ENCODE measurements around the gene GPSM1. TPM values are rescaled to one million over a fixed set of nuclear protein-coding genes. Genes with fewer than 3 reads are reported as not detected.
A peak's percentile ranks its signal among the peaks of the same experiment; 100 is the strongest.

The GPSM1 gene
- total RNA-seq, 1 experiment from 2014 or later: 14.2 TPM

DNA sequence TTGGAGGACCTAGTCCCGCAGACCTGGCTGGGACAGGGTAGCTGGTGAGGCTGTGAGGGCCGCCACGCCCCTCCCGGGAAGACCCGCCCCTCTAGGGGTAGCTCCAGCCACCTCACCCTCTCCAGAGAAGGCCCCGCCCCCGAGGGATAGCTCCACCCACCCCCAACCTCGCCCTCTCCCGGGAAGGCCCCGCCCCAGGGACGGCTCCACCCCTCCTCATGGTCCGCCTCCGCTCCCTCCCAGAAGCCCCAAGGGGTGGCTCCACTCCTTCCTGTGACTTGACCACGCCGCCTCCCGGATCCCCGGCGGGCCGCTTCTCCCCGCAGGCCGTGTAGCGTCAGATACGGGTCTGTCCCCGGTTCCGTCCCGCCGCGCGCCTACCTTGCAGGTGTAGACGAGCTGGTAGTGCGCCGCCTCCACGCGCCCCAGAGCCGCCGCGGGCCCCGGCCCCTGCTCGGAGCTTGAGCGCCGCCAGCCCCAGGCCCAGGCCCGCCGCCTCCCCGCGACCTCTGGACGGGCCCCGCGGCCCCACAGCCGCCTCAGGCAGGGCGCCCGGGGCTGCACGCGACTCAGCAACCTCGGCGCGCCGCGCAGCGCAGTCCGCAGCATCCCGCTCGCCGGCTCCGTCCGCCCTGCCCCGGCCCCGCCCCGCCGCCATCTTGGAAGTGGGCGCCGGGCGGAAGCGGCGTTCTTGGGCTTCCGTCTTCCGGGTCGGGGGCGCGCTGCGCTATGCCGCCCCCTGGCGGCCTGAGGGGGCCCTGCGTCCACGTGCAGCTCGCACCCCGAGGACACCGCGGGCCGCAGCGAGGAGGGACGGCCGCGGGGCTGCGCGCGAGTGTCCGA lies 36.0 kb downstream of the GPSM1 start, which contains the start of gene DNLZ (continued):
- TF ChIP-seq CREM (CRISPR knock-in tag; IDR thresholded peaks at IDR 0.05) (peak; percentile 79; the same call in 1 of the 2 replicates), OVOL2 (CRISPR knock-in tag; IDR thresholded peaks at IDR 0.05; ENCODE audit: borderline replicate concordance) (no peak; the same call in 1 of the 2 replicates), IRF2 (CRISPR knock-in tag; IDR thresholded peaks at IDR 0.05; ENCODE audit: borderline replicate concordance, low read depth) (no peak), ESRRA (CRISPR knock-in tag; IDR thresholded peaks at IDR 0.05; ENCODE audit: borderline replicate concordance) (peak; percentile 91; the same call in 1 of the 2 replicates), FOXJ3 (CRISPR knock-in tag; IDR thresholded peaks at IDR 0.05; ENCODE audit: borderline replicate concordance) (no peak), NR3C1 (CRISPR knock-in tag; conservative IDR thresholded peaks at IDR 0.05; ENCODE audit: low read depth) (0 out of 2 replicates have a peak, but pooled peaks have one; percentile 44), ETV6 (CRISPR knock-in tag; IDR thresholded peaks at IDR 0.05) (peak; percentile 99), TCF7 (CRISPR knock-in tag; IDR thresholded peaks at IDR 0.05; ENCODE audit: low read depth) (peak; percentile 91), KAT7 (CRISPR knock-in tag; IDR thresholded peaks at IDR 0.05; ENCODE audit: borderline replicate concordance) (peak; percentile 98), ZNF232 (CRISPR knock-in tag; IDR thresholded peaks at IDR 0.05) (peak; percentile 26; the same call in 1 of the 2 replicates), NFATC4 (CRISPR knock-in tag; IDR thresholded peaks at IDR 0.05) (no peak), ZNF671 (CRISPR knock-in tag; IDR thresholded peaks at IDR 0.05) (no peak)
- TF ChIP-seq, protein P1, sequence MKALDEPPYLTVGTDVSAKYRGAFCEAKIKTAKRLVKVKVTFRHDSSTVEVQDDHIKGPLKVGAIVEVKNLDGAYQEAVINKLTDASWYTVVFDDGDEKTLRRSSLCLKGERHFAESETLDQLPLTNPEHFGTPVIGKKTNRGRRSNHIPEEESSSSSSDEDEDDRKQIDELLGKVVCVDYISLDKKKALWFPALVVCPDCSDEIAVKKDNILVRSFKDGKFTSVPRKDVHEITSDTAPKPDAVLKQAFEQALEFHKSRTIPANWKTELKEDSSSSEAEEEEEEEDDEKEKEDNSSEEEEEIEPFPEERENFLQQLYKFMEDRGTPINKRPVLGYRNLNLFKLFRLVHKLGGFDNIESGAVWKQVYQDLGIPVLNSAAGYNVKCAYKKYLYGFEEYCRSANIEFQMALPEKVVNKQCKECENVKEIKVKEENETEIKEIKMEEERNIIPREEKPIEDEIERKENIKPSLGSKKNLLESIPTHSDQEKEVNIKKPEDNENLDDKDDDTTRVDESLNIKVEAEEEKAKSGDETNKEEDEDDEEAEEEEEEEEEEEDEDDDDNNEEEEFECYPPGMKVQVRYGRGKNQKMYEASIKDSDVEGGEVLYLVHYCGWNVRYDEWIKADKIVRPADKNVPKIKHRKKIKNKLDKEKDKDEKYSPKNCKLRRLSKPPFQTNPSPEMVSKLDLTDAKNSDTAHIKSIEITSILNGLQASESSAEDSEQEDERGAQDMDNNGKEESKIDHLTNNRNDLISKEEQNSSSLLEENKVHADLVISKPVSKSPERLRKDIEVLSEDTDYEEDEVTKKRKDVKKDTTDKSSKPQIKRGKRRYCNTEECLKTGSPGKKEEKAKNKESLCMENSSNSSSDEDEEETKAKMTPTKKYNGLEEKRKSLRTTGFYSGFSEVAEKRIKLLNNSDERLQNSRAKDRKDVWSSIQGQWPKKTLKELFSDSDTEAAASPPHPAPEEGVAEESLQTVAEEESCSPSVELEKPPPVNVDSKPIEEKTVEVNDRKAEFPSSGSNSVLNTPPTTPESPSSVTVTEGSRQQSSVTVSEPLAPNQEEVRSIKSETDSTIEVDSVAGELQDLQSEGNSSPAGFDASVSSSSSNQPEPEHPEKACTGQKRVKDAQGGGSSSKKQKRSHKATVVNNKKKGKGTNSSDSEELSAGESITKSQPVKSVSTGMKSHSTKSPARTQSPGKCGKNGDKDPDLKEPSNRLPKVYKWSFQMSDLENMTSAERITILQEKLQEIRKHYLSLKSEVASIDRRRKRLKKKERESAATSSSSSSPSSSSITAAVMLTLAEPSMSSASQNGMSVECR (CRISPR knock-in tag; IDR thresholded peaks at IDR 0.05; ENCODE audit: borderline replicate concordance): peak; percentile 97
- TF ChIP-seq, protein P2, sequence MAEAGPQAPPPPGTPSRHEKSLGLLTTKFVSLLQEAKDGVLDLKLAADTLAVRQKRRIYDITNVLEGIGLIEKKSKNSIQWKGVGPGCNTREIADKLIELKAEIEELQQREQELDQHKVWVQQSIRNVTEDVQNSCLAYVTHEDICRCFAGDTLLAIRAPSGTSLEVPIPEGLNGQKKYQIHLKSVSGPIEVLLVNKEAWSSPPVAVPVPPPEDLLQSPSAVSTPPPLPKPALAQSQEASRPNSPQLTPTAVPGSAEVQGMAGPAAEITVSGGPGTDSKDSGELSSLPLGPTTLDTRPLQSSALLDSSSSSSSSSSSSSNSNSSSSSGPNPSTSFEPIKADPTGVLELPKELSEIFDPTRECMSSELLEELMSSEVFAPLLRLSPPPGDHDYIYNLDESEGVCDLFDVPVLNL (CRISPR knock-in tag; IDR thresholded peaks at IDR 0.05; ENCODE audit: borderline replicate concordance, low read depth): peak; percentile 81; the same call in 1 of the 2 replicates
- TF ChIP-seq, protein P3, sequence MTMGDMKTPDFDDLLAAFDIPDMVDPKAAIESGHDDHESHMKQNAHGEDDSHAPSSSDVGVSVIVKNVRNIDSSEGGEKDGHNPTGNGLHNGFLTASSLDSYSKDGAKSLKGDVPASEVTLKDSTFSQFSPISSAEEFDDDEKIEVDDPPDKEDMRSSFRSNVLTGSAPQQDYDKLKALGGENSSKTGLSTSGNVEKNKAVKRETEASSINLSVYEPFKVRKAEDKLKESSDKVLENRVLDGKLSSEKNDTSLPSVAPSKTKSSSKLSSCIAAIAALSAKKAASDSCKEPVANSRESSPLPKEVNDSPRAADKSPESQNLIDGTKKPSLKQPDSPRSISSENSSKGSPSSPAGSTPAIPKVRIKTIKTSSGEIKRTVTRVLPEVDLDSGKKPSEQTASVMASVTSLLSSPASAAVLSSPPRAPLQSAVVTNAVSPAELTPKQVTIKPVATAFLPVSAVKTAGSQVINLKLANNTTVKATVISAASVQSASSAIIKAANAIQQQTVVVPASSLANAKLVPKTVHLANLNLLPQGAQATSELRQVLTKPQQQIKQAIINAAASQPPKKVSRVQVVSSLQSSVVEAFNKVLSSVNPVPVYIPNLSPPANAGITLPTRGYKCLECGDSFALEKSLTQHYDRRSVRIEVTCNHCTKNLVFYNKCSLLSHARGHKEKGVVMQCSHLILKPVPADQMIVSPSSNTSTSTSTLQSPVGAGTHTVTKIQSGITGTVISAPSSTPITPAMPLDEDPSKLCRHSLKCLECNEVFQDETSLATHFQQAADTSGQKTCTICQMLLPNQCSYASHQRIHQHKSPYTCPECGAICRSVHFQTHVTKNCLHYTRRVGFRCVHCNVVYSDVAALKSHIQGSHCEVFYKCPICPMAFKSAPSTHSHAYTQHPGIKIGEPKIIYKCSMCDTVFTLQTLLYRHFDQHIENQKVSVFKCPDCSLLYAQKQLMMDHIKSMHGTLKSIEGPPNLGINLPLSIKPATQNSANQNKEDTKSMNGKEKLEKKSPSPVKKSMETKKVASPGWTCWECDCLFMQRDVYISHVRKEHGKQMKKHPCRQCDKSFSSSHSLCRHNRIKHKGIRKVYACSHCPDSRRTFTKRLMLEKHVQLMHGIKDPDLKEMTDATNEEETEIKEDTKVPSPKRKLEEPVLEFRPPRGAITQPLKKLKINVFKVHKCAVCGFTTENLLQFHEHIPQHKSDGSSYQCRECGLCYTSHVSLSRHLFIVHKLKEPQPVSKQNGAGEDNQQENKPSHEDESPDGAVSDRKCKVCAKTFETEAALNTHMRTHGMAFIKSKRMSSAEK (CRISPR knock-in tag; IDR thresholded peaks at IDR 0.05; ENCODE audit: borderline replicate concordance): 0 out of 2 replicates have a peak, but pooled peaks have one; percentile 14
- TF ChIP-seq, protein P4, sequence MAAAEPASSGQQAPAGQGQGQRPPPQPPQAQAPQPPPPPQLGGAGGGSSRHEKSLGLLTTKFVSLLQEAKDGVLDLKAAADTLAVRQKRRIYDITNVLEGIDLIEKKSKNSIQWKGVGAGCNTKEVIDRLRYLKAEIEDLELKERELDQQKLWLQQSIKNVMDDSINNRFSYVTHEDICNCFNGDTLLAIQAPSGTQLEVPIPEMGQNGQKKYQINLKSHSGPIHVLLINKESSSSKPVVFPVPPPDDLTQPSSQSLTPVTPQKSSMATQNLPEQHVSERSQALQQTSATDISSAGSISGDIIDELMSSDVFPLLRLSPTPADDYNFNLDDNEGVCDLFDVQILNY (CRISPR knock-in tag; IDR thresholded peaks at IDR 0.05): peak; percentile 54; the same call in 1 of the 2 replicates
- TF ChIP-seq, protein P5, sequence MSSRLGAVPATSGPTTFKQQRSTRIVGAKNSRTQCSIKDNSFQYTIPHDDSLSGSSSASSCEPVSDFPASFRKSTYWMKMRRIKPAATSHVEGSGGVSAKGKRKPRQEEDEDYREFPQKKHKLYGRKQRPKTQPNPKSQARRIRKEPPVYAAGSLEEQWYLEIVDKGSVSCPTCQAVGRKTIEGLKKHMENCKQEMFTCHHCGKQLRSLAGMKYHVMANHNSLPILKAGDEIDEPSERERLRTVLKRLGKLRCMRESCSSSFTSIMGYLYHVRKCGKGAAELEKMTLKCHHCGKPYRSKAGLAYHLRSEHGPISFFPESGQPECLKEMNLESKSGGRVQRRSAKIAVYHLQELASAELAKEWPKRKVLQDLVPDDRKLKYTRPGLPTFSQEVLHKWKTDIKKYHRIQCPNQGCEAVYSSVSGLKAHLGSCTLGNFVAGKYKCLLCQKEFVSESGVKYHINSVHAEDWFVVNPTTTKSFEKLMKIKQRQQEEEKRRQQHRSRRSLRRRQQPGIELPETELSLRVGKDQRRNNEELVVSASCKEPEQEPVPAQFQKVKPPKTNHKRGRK (CRISPR knock-in tag; IDR thresholded peaks at IDR 0.05; ENCODE audit: borderline replicate concordance): no peak
- TF ChIP-seq, protein P6, sequence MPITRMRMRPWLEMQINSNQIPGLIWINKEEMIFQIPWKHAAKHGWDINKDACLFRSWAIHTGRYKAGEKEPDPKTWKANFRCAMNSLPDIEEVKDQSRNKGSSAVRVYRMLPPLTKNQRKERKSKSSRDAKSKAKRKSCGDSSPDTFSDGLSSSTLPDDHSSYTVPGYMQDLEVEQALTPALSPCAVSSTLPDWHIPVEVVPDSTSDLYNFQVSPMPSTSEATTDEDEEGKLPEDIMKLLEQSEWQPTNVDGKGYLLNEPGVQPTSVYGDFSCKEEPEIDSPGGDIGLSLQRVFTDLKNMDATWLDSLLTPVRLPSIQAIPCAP (CRISPR knock-in tag; IDR thresholded peaks at IDR 0.05): peak; percentile 86
- TF ChIP-seq, protein P7, sequence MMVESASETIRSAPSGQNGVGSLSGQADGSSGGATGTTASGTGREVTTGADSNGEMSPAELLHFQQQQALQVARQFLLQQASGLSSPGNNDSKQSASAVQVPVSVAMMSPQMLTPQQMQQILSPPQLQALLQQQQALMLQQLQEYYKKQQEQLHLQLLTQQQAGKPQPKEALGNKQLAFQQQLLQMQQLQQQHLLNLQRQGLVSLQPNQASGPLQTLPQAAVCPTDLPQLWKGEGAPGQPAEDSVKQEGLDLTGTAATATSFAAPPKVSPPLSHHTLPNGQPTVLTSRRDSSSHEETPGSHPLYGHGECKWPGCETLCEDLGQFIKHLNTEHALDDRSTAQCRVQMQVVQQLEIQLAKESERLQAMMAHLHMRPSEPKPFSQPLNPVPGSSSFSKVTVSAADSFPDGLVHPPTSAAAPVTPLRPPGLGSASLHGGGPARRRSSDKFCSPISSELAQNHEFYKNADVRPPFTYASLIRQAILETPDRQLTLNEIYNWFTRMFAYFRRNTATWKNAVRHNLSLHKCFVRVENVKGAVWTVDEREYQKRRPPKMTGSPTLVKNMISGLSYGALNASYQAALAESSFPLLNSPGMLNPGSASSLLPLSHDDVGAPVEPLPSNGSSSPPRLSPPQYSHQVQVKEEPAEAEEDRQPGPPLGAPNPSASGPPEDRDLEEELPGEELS (CRISPR knock-in tag; IDR thresholded peaks at IDR 0.05): peak; percentile 94

Data from WTC11 (cell line).